ENCODE data around the gene MRPL37. TPM values are rescaled to one million over a fixed set of nuclear protein-coding genes. Genes with fewer than 3 reads are reported as not detected.

Gene MRPL37
- total RNA-seq, 2 experiments from 2014 or later: 107 to 126 TPM

- CTCF ChIA-PET (ENCODE audit: unreplicated experiment): no interaction called here
- Histone ChIP-seq H4K20me1 (ENCODE audit: insufficient read depth, low read length) (no peaks in the 10 kb centered on the region), H3K79me2 (ENCODE audit: insufficient read depth, low read depth, low read length) (no peaks in the 10 kb centered on the region), H2AFZ (ENCODE audit: low read length) (no peak overlapping the region), H3K4me2 (ENCODE audit: low read length) (no peak overlapping the region), H3K9me2 (ENCODE audit: insufficient read depth, low read length) (no peaks in the 10 kb centered on the region), H3K27ac (ENCODE audit: low read depth, low read length, poor library complexity, severe bottlenecking) (no peak overlapping the region), H3K4me1 (ENCODE audit: insufficient read depth, low read length, poor library complexity, severe bottlenecking) (peaks cover 8% of the 10 kb centered on the region), H3K9me3 (ENCODE audit: low read length) (no peaks in the 10 kb centered on the region), H3K4me3 (ENCODE audit: low read depth, low read length, poor library complexity, severe bottlenecking) (no peak overlapping the region), H3K36me3 (ENCODE audit: insufficient read depth, low read length) (no peaks in the 10 kb centered on the region)
- no peak for DNase-seq (ENCODE audit: low spot score)
- no peak for TF ChIP-seq EZH2phosphoT487 (IDR thresholded peaks at IDR 0.05; ENCODE audit: borderline replicate concordance, low read depth, low read length)
- no peak for TF ChIP-seq CTCF (conservative IDR thresholded peaks at IDR 0.05; ENCODE audit: low read length)
- BruUV-seq (replicated peaks): no TSS peak
- POLR2A ChIA-PET: no interaction called here
- intact Hi-C loops (cut with micrococcal nuclease; ENCODE audit: unreplicated experiment): no loop called here
Measured at GRCh38 chr1:54159733-54160316, 40.1 kb upstream of the MRPL37 start.

- ChIA-PET CTCF (ENCODE audit: unreplicated experiment) (no interaction called here), POLR2A (no interaction called here)
- no peak for DNase-seq (ENCODE audit: low spot score)
- H3K4me2 ChIP-seq (ENCODE audit: low read length): no peak overlapping the region
- H3K9me3 ChIP-seq (ENCODE audit: low read length): no peaks in the 10 kb centered on the region
- no peaks in the 10 kb centered on the region for H3K9me2 ChIP-seq (ENCODE audit: insufficient read depth, low read length)
- no peak for TF ChIP-seq EZH2phosphoT487 (IDR thresholded peaks at IDR 0.05; ENCODE audit: borderline replicate concordance, low read depth, low read length)
- no peak for TF ChIP-seq CTCF (conservative IDR thresholded peaks at IDR 0.05; ENCODE audit: low read length)
- no peak overlapping the region for H3K27ac ChIP-seq (ENCODE audit: low read depth, low read length, poor library complexity, severe bottlenecking)
- no peaks in the 10 kb centered on the region for H3K36me3 ChIP-seq (ENCODE audit: insufficient read depth, low read length)
- no TSS peak for BruUV-seq (replicated peaks)
- no peak overlapping the region for H2AFZ ChIP-seq (ENCODE audit: low read length)
- no peak overlapping the region for H3K4me3 ChIP-seq (ENCODE audit: low read depth, low read length, poor library complexity, severe bottlenecking)
- intact Hi-C loops (cut with micrococcal nuclease; ENCODE audit: unreplicated experiment): no loop called here
- peaks cover 8% of the 10 kb centered on the region for H3K4me1 ChIP-seq (ENCODE audit: insufficient read depth, low read length, poor library complexity, severe bottlenecking)
- H3K79me2 ChIP-seq (ENCODE audit: insufficient read depth, low read depth, low read length): no peaks in the 10 kb centered on the region
- no peaks in the 10 kb centered on the region for H4K20me1 ChIP-seq (ENCODE audit: insufficient read depth, low read length)
Measured at GRCh38 chr1:54160351-54160750, 39.6 kb upstream of the MRPL37 start.

- Histone ChIP-seq H3K9me3 (ENCODE audit: low read length) (no peaks in the 10 kb centered on the region), H3K27ac (ENCODE audit: low read depth, low read length, poor library complexity, severe bottlenecking) (no peak overlapping the region), H3K36me3 (ENCODE audit: insufficient read depth, low read length) (no peaks in the 10 kb centered on the region), H3K9me2 (ENCODE audit: insufficient read depth, low read length) (no peaks in the 10 kb centered on the region), H3K4me2 (ENCODE audit: low read length) (no peak overlapping the region), H2AFZ (ENCODE audit: low read length) (no peak overlapping the region), H4K20me1 (ENCODE audit: insufficient read depth, low read length) (no peaks in the 10 kb centered on the region), H3K79me2 (ENCODE audit: insufficient read depth, low read depth, low read length) (no peaks in the 10 kb centered on the region), H3K4me1 (ENCODE audit: insufficient read depth, low read length, poor library complexity, severe bottlenecking) (peaks cover 8% of the 10 kb centered on the region), H3K4me3 (ENCODE audit: low read depth, low read length, poor library complexity, severe bottlenecking) (no peak overlapping the region)
- POLR2A ChIA-PET: interaction anchor here (0.5 to 0.9 kb wide), 2 partner anchors 35 to 318 kb away, joined by 3 read pairs; no protein-coding TSS in a partner anchor
- no peak for TF ChIP-seq CTCF (conservative IDR thresholded peaks at IDR 0.05; ENCODE audit: low read length)
- BruUV-seq (replicated peaks): no TSS peak
- CTCF ChIA-PET (ENCODE audit: unreplicated experiment): no interaction called here
- intact Hi-C loops (cut with micrococcal nuclease; ENCODE audit: unreplicated experiment): no loop called here
- DNase-seq (ENCODE audit: low spot score): no peak
Measured at GRCh38 chr1:54161495-54162168, 38.3 kb upstream of the MRPL37 start.

Measured in OCI-LY7 (cell line).